ENCODE results near the gene SRRD.

DNA sequence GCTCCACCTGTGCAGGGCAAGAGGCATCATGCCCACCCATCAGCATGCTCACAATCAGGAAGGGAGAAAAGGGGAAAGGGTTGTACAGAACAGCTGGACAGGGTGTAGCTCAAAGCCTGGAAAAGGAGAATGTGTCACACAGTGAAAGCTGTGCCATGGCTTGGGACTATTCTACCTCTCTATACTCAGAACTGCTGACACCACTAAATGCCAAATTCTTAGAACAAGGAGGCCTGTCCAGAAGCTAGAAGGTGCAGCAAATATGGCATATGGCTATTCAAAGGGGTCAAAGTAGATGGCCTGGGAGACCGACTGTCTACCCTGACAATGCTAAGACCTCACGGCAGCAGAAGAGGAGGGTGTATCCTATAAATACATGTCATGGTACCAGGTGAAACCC is 12.9 kb upstream of the SRRD start:
- TF ChIP-seq, protein P1, sequence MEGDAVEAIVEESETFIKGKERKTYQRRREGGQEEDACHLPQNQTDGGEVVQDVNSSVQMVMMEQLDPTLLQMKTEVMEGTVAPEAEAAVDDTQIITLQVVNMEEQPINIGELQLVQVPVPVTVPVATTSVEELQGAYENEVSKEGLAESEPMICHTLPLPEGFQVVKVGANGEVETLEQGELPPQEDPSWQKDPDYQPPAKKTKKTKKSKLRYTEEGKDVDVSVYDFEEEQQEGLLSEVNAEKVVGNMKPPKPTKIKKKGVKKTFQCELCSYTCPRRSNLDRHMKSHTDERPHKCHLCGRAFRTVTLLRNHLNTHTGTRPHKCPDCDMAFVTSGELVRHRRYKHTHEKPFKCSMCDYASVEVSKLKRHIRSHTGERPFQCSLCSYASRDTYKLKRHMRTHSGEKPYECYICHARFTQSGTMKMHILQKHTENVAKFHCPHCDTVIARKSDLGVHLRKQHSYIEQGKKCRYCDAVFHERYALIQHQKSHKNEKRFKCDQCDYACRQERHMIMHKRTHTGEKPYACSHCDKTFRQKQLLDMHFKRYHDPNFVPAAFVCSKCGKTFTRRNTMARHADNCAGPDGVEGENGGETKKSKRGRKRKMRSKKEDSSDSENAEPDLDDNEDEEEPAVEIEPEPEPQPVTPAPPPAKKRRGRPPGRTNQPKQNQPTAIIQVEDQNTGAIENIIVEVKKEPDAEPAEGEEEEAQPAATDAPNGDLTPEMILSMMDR (IDR thresholded peaks at IDR 0.05): no peak
- TF ChIP-seq POLR2A (IDR thresholded peaks at IDR 0.05): no peak

Data from adrenal gland (tissue), 5 donors.